Right hindlimb (tissue), 1 donor: ENCODE data around the gene BCORL1.

Experiments used
- DNase-seq: peaks from one replicate; pipeline ENCODE4 v3.0.0-alpha.2; 2018

The BCORL1 gene

GRCh38 chrX:130095249-130096030 is 113.0 kb downstream of the BCORL1 start:
- DNase-seq: no peak

- DNase-seq: no peak
Measured at GRCh38 chrX:130097507-130098209, 115.2 kb downstream of the BCORL1 start.

- no peak for DNase-seq
Measured at GRCh38 chrX:130098210-130098552, 115.7 kb downstream of the BCORL1 start.

- no peak for DNase-seq
Measured at GRCh38 chrX:130100180-130100579, 117.7 kb downstream of the BCORL1 start.

GRCh38 chrX:130103605-130104004 is 121.2 kb downstream of the BCORL1 start:
- DNase-seq: no peak

GRCh38 chrX:130105244-130105643 is 122.8 kb downstream of the BCORL1 start:
- DNase-seq: no peak

- DNase-seq: no peak
Measured at GRCh38 chrX:130106071-130106470, 123.6 kb downstream of the BCORL1 start.
